ENCODE measurements around the gene MYO5C.

MYO5C gene

GRCh38 chr15:52150871-52151270 is 144.7 kb downstream of the MYO5C start:
- DNase-seq (ENCODE audit: low spot score): no peak

- DNase-seq (ENCODE audit: low spot score): no peak
Measured at GRCh38 chr15:52150043-52150825, 145.4 kb downstream of the MYO5C start.

DNA sequence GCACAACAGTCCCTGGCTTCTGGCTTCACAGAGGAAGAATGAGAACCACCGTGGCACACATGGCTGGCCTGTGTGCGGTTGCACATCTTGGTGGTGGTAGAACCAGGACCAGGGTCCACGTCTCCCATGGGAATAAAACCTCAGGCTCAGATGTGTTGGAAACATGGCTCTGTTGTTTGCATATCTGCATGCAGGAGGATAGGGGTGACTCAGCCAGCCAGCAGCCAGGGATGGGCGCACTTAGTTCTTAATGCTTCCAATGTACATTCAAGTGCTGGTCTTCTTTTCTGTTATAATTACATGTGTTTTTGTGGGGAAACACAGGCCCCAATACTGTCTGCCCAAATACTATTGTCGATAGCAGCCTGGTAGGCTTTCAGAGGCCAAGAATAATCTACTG is 147.2 kb downstream of the MYO5C start:
- no peak for DNase-seq (ENCODE audit: low spot score)

GRCh38 chr15:52146776-52147175 is 148.8 kb downstream of the MYO5C start:
- no peak for DNase-seq (ENCODE audit: low spot score)

GRCh38 chr15:52146261-52146660 is 149.3 kb downstream of the MYO5C start:
- no peak for DNase-seq (ENCODE audit: low spot score)

- DNase-seq (ENCODE audit: low spot score): no peak
Measured at GRCh38 chr15:52144656-52145178, 150.9 kb downstream of the MYO5C start.

GRCh38 chr15:52143873-52144272 is 151.7 kb downstream of the MYO5C start:
- no peak for DNase-seq (ENCODE audit: low spot score)

Small RNA genes lying within 50 kb of the gene (small RNA-seq; reads per million reads assigned to genes)
- gene MIR1266 (0 to 0.27 reads per million in 2 experiments), gene RF00019 (0 reads per million in 2 experiments)
